Measurements from ENCODE around the gene SMYD3. TPM values are rescaled to one million over a fixed set of nuclear protein-coding genes. Genes with fewer than 3 reads are reported as not detected.

The SMYD3 gene
- total and polyA plus RNA-seq, 2 of the 4 experiments (the other 2 are of a cell fraction): 26.5 to 37.6 TPM

DNA sequence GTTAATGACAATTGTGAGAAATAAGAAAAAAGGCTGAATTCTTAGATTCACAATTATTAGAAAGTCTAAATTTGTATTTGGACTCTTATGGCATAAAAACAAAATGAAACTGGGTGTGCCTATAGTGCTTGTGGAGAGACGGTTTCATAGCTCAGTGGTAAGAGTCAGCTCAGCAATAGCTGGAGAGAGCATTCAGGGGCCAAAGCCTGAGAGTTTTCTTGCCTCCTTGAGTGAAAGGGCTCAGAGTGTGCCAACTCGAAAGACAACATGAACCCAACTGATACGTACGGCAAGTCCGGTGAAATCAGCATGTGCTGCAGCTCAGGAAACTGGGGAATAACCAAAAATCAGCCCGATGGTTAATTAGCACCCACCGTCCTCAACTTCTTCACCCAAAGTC, 577.9 kb downstream of the SMYD3 start:
- no peak overlapping the region for H3K4me3 ChIP-seq (ENCODE audit: insufficient read depth, low read depth, low read length)
- TF ChIP-seq CTCF (conservative IDR thresholded peaks at IDR 0.05; ENCODE audit: low read depth, low read length) (no peak), MXI1 (IDR thresholded peaks at IDR 0.05; ENCODE audit: borderline replicate concordance, low read depth, low read length) (no peak), CEBPB (IDR thresholded peaks at IDR 0.05; ENCODE audit: low read depth, low read length) (no peak), SMC3 (IDR thresholded peaks at IDR 0.05; ENCODE audit: low read depth, low read length) (no peak), RFX5 (IDR thresholded peaks at IDR 0.05; ENCODE audit: low read depth, low read length) (no peak), RCOR1 (IDR thresholded peaks at IDR 0.05; ENCODE audit: insufficient replicate concordance, low read length) (no peak), RAD21 (IDR thresholded peaks at IDR 0.05; ENCODE audit: low read length) (no peak), BHLHE40 (IDR thresholded peaks at IDR 0.05; ENCODE audit: low read depth, low read length) (no peak), FOS (IDR thresholded peaks at IDR 0.05; ENCODE audit: low read depth, low read length) (no peak), POLR2A (IDR thresholded peaks at IDR 0.05; ENCODE audit: low read depth, low read length) (no peak), NFE2L2 (IDR thresholded peaks at IDR 0.05; ENCODE audit: low read depth, low read length) (no peak), MAFK (IDR thresholded peaks at IDR 0.05; ENCODE audit: low read depth, low read length) (no peak), MAZ (IDR thresholded peaks at IDR 0.05; ENCODE audit: borderline replicate concordance, low read depth, low read length) (no peak)
- TF ChIP-seq, protein P1, sequence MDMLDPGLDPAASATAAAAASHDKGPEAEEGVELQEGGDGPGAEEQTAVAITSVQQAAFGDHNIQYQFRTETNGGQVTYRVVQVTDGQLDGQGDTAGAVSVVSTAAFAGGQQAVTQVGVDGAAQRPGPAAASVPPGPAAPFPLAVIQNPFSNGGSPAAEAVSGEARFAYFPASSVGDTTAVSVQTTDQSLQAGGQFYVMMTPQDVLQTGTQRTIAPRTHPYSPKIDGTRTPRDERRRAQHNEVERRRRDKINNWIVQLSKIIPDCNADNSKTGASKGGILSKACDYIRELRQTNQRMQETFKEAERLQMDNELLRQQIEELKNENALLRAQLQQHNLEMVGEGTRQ (IDR thresholded peaks at IDR 0.05; ENCODE audit: low read depth, low read length): no peak
- TF ChIP-seq, protein P2, sequence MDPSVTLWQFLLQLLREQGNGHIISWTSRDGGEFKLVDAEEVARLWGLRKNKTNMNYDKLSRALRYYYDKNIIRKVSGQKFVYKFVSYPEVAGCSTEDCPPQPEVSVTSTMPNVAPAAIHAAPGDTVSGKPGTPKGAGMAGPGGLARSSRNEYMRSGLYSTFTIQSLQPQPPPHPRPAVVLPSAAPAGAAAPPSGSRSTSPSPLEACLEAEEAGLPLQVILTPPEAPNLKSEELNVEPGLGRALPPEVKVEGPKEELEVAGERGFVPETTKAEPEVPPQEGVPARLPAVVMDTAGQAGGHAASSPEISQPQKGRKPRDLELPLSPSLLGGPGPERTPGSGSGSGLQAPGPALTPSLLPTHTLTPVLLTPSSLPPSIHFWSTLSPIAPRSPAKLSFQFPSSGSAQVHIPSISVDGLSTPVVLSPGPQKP (IDR thresholded peaks at IDR 0.05; ENCODE audit: borderline replicate concordance, low read depth, low read length): no peak
- no CpG with 5 or more reads among the region's 7 CpGs for WGBS, 2 experiments (ENCODE audit: extremely low coverage in 2 of 2, insufficient read length in 1 of 2)
- no peak overlapping the region for H4K8ac ChIP-seq (ENCODE audit: low read depth in 2 of 2, low read length in 2 of 2)
- POLR2A ChIA-PET (ENCODE audit: unreplicated experiment): no interaction called here
- H3K4ac ChIP-seq (ENCODE audit: low read depth, low read length): no peak overlapping the region
- H2BK120ac ChIP-seq (ENCODE audit: low read depth, low read length): no peak overlapping the region
- CTCF ChIA-PET: no interaction called here
- H3K79me1 ChIP-seq (ENCODE audit: low read depth in 1 of 2, low read length in 2 of 2): no peaks in the 10 kb centered on the region
- intact Hi-C loops (cut with micrococcal nuclease): no loop called here
- H3K14ac ChIP-seq (replicated peaks; ENCODE audit: low read depth, low read length): no peak overlapping the region
- DNase-seq: no peak
- no peak overlapping the region for H2BK20ac ChIP-seq (ENCODE audit: low read depth, low read length)
- no peak overlapping the region for H2BK5ac ChIP-seq (ENCODE audit: low read depth, low read length, poor library complexity, severe bottlenecking)
- H3K56ac ChIP-seq (ENCODE audit: extremely low read depth, insufficient read depth, low read length): no peak overlapping the region
- H3K27ac ChIP-seq (ENCODE audit: insufficient read depth, low read length): no peak overlapping the region
- no peak overlapping the region for H2AK5ac ChIP-seq (ENCODE audit: low read depth, low read length)
- H3K9me3 ChIP-seq (ENCODE audit: control insufficient read depth, insufficient read depth, low read length): no peaks in the 10 kb centered on the region
- no peaks in the 10 kb centered on the region for H3K27me3 ChIP-seq (ENCODE audit: control insufficient read depth, insufficient read depth, low read length)
- no peak overlapping the region for H2AFZ ChIP-seq (replicated peaks; ENCODE audit: low read length, poor library complexity)
- no peak overlapping the region for H4K91ac ChIP-seq (ENCODE audit: insufficient read depth, low read depth, low read length)
- in situ Hi-C loops (cut with MboI; ENCODE audit: low sequenced_read_pairs): no loop called here
- H3K9me1 ChIP-seq (ENCODE audit: insufficient read depth, low read length): no peaks in the 10 kb centered on the region
- no peak overlapping the region for H3K23ac ChIP-seq (ENCODE audit: low read depth, low read length)
- no peaks in the 10 kb centered on the region for H3K4me1 ChIP-seq (ENCODE audit: control insufficient read depth, insufficient read depth, low read length)
- H4K5ac ChIP-seq (ENCODE audit: low read depth, low read length): no peak overlapping the region
- H2AK9ac ChIP-seq (replicated peaks; ENCODE audit: low read depth, low read length, poor library complexity): no peak overlapping the region
- H3K36me3 ChIP-seq (ENCODE audit: control insufficient read depth, insufficient read depth, low read length): no peaks in the 10 kb centered on the region
- no peak overlapping the region for H3K18ac ChIP-seq (ENCODE audit: low read depth, low read length)
- dilution Hi-C loops (cut with HindIII; ENCODE audit: low sequenced_read_pairs, unreplicated experiment): no loop called here
- H3K9ac ChIP-seq (ENCODE audit: low read depth, low read length): no peak overlapping the region
- no TSS peak for BruUV-seq (replicated peaks)
- no peak overlapping the region for H2BK15ac ChIP-seq (ENCODE audit: low read depth, low read length)
- no peak for ATAC-seq (ENCODE audit: low read depth)
- no peaks in the 10 kb centered on the region for H4K20me1 ChIP-seq (ENCODE audit: insufficient read depth, low read length)
- H3K4me2 ChIP-seq (ENCODE audit: low read depth, low read length): no peak overlapping the region
